A673 (cell line): ENCODE results near the gene NCAPG2. TPM values are rescaled to one million over a fixed set of nuclear protein-coding genes. Genes with fewer than 3 reads are reported as not detected.

Source experiments
- BruUV-seq: library from RNA; stranded (reverse); fragments of 400-500 nt; replicated peaks from 2 replicates; lab custom pipeline; 2021; lab: Mats Ljungman, UMichigan
- CTCF ChIA-PET: fragments of 300-600 bp; sonication (Branson Sonifier 250); formaldehyde crosslinking; loops from one replicate; lab custom pipeline; 2022; ENCODE audit warnings: antibody characterized with exemption; lab: Charles Lee
- POLR2A ChIA-PET: fragments of 300-600 bp; sonication (Branson Sonifier 250); formaldehyde crosslinking; loops from one replicate; lab custom pipeline; 2022; ENCODE audit warnings: antibody characterized with exemption; ENCODE audit not compliant: low non-redundant PET; lab: Charles Lee
- DNase-seq: peaks from one replicate; pipeline ENCODE4 v3.0.0-alpha.2; 2015; ENCODE audit warnings: low spot score
- H3K27ac ChIP-seq: fragments of 200-600 bp; sonication (generic); 2 replicates; pipeline ENCODE4 v1.5.1; 2016; ENCODE audit warnings: mixed run types, low read depth, mild to moderate bottlenecking, mixed read lengths, antibody characterized with exemption, low read length; ENCODE audit not compliant: poor library complexity, severe bottlenecking
- H3K27me3 ChIP-seq: fragments of 200-600 bp; sonication (generic); replicated peaks from 2 replicates; pipeline ENCODE4 v1.6.1; 2017; ENCODE audit warnings: mixed run types, low read depth, mild to moderate bottlenecking, mixed read lengths, antibody characterized with exemption, low read length; ENCODE audit not compliant: insufficient read depth, poor library complexity
- H3K36me3 ChIP-seq: fragments of 200-600 bp; sonication (generic); 2 replicates; pipeline ENCODE4 v1.6.1; 2016; ENCODE audit warnings: mixed run types, mild to moderate bottlenecking, mixed read lengths, antibody characterized with exemption, low read length; ENCODE audit not compliant: insufficient read depth, poor library complexity, severe bottlenecking
- H3K4me1 ChIP-seq: fragments of 200-600 bp; sonication (generic); 2 replicates; pipeline ENCODE4 v1.6.1; 2017; ENCODE audit warnings: mixed run types, mild to moderate bottlenecking, mixed read lengths, antibody characterized with exemption, low read length; ENCODE audit not compliant: insufficient read depth, poor library complexity, severe bottlenecking
- H3K4me3 ChIP-seq: fragments of 200-600 bp; sonication (generic); 2 replicates; pipeline ENCODE4 v1.5.1; 2016; ENCODE audit warnings: low read depth, mixed run types, mild to moderate bottlenecking, mixed read lengths, low read length; ENCODE audit not compliant: poor library complexity, severe bottlenecking
- H3K9me3 ChIP-seq: fragments of 200-600 bp; sonication (generic); 2 replicates; pipeline ENCODE4 v1.6.1; 2016; ENCODE audit warnings: mixed run types, low read depth, mild to moderate bottlenecking, mixed read lengths, antibody characterized with exemption, low read length; ENCODE audit not compliant: poor library complexity, severe bottlenecking
- EZH2 ChIP-seq: fragments of 200-600 bp; sonication (generic); IDR thresholded peaks from 2 replicates; pipeline ENCODE4 v1.6.1; 2017; ENCODE audit warnings: borderline replicate concordance, low read depth, mild to moderate bottlenecking, mixed read lengths, antibody characterized with exemption, low read length; ENCODE audit not compliant: poor library complexity, severe bottlenecking
- intact Hi-C: fragments of 100-400 bp; cut with micrococcal nuclease; formaldehyde crosslinking; loops from one replicate; pipeline ENCODE4 v1.10.0; 2022; ENCODE audit not compliant: unreplicated experiment
- total RNA-seq: library from RNA; stranded (reverse); gene quantifications from 2 replicates; pipeline ENCODE4 v1.2.3, GENCODE V29; 2021
- TF ChIP-seq, protein P1 (sequence below): fragments of 300-800, 200-600 bp; sonication (generic); conservative IDR thresholded peaks from 2 replicates; pipeline ENCODE4 v1.5.1; 2017; ENCODE audit warnings: low read depth, mild to moderate bottlenecking, antibody characterized with exemption, low read length, moderate library complexity, mixed read lengths

NCAPG2 gene
- total RNA-seq, 1 experiment from 2014 or later = 127 TPM

DNA sequence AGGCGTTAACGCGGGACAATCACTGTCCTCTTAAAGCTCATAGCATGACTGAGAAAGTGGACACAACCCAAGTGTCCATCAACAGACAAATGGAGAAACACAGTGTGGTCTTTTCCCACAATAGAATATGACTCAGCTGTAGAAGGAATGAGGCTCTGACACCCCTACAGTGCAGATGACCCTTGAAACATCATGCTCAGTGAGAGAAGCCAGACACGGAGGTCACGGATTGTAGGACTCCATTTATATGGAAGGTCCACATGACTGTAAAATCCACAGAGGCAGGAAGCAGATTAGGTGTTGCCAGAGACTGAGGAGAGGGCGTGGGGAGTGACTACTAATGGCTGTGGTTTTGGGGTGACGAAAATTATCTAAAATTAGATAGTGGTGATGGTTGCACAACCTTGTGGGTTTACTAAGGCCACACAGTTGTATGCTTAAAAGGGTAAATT lies 6.1 kb upstream of the NCAPG2 start:
- ChIA-PET CTCF (no interaction called here), POLR2A (no interaction called here)
- intact Hi-C loops = no loop called here
- Histone ChIP-seq H3K4me3 (no peak overlapping the region), H3K36me3 (no peaks in the 10 kb centered on the region), H3K27ac (no peak overlapping the region), H3K9me3 (no peaks in the 10 kb centered on the region), H3K4me1 (peaks cover 4% of the 10 kb centered on the region), H3K27me3 (no peaks in the 10 kb centered on the region)
- no TSS peak for BruUV-seq
- TF ChIP-seq, protein P1, sequence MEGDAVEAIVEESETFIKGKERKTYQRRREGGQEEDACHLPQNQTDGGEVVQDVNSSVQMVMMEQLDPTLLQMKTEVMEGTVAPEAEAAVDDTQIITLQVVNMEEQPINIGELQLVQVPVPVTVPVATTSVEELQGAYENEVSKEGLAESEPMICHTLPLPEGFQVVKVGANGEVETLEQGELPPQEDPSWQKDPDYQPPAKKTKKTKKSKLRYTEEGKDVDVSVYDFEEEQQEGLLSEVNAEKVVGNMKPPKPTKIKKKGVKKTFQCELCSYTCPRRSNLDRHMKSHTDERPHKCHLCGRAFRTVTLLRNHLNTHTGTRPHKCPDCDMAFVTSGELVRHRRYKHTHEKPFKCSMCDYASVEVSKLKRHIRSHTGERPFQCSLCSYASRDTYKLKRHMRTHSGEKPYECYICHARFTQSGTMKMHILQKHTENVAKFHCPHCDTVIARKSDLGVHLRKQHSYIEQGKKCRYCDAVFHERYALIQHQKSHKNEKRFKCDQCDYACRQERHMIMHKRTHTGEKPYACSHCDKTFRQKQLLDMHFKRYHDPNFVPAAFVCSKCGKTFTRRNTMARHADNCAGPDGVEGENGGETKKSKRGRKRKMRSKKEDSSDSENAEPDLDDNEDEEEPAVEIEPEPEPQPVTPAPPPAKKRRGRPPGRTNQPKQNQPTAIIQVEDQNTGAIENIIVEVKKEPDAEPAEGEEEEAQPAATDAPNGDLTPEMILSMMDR = no peak
- no peak for DNase-seq

DNA sequence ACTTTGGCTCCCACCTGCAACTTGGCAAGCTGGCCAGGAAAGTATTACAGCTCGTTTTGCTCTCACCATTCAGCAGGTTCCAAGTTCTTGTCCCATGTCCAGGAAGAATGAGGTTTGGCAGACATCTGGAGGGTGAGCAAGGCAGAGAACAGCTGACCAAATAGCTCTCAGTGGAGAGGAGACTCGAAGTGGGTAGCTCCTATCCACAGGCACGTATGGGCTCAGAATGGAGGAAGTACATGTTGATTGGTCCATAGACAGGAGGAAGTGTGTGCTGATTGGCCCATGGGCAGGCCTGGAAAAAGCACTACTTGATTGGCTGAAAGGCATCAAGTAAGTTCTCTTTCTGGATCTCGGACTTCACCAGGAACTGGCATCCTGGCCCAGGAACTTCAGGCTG lies 3.0 kb upstream of the NCAPG2 start:
- POLR2A ChIA-PET = no interaction called here
- H3K27me3 ChIP-seq = no peaks in the 10 kb centered on the region
- DNase-seq = no peak
- H3K4me3 ChIP-seq = no peak overlapping the region
- TF ChIP-seq EZH2 = no peak
- TF ChIP-seq, protein P1 = no peak
- no peaks in the 10 kb centered on the region for H3K36me3 ChIP-seq
- peaks cover 15% of the 10 kb centered on the region for H3K4me1 ChIP-seq
- BruUV-seq = no TSS peak
- CTCF ChIA-PET = no interaction called here
- no peaks in the 10 kb centered on the region for H3K9me3 ChIP-seq
- no peak overlapping the region for H3K27ac ChIP-seq
- intact Hi-C loops = loop anchor here (10.0 kb wide), 1 partner anchor 147 kb away; the partner anchor contains the start of gene DYNC2I1

DNA sequence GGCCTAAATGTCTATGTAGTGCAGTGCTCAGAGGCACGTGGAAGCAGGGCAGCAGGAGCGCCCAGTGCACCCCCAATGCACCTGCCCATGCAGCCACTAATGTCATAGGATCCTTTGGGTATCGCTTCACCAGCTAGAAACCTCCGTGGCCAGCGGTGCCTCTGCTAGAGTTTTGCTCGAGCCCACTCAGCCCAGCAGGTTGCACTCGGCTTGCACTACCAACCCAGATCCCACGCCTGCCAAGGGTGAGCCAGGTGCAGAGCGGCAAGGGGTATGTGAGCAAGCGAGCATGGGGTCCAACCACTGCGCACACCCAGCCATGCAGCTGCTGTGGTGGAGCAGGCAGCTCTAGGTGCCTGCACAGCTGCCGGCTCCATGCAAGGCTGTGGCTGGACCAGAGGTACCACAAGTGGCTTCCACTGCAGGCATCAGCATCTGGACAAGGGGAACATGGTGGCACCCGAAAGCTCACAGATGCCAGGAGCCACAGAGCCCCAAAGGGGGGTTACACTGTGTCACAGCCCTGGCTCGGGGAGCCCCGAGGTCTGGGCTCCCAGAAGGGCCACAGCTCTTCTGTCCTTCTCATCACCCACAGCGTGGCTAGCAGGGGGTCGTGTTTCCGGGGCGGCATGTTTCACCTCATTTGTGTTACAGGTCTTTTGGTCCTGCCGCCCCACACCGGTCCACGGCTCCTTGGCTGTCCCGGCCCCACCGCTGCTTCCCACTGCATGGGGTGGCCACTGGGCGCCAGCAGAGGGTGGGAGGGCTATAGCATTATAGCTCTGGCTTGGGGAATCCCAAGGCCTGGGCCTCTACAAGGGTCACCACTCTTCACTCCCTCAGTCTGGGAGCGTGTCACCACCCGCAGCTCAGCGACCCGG lies 2.3 kb upstream of the NCAPG2 start:
- ChIA-PET POLR2A (no interaction called here), CTCF (interaction anchor here (0.6 kb wide), 1 partner anchor 1092 kb away, joined by 4 read pairs; no protein-coding TSS in a partner anchor)
- Histone ChIP-seq H3K9me3 (no peaks in the 10 kb centered on the region), H3K27ac (no peak overlapping the region), H3K36me3 (no peaks in the 10 kb centered on the region), H3K4me3 (no peak overlapping the region), H3K27me3 (no peaks in the 10 kb centered on the region), H3K4me1 (peaks cover 21% of the 10 kb centered on the region)
- BruUV-seq = no TSS peak
- intact Hi-C loops = loop anchor here (10.0 kb wide), 1 partner anchor 148 kb away; the partner anchor contains the start of gene DYNC2I1
- TF ChIP-seq, protein P1 = no peak
- no peak for TF ChIP-seq EZH2
- DNase-seq = no peak
